Memory B cell (primary cell): Measurements from ENCODE around the gene HOXB4.

Experiments
- ATAC-seq: fragments of 150-1000 bp; cut with Tn5 transposase; 2 replicates; pipeline ENCODE4 v1.10.0; 2021; ENCODE audit warnings: low read depth, mild to moderate bottlenecking, moderate library complexity
- DNase-seq, 2 donors: peaks; one replicate each; pipeline ENCODE4 v3.0.0; 2022; ENCODE audit warnings: low spot score in 2 of 2
- H3K27ac Mint-ChIP-seq: one replicate; pipeline ENCODE4 v1.8.0; 2022; ENCODE audit warnings: mild to moderate bottlenecking, moderate library complexity, mixed read lengths
- H3K27me3 Mint-ChIP-seq: one replicate; pipeline ENCODE4 v1.8.0; 2022; ENCODE audit warnings: mixed read lengths
- H3K36me3 Mint-ChIP-seq: one replicate; pipeline ENCODE4 v1.8.0; 2022; ENCODE audit warnings: mild to moderate bottlenecking, mixed read lengths
- H3K4me1 Mint-ChIP-seq: one replicate; pipeline ENCODE4 v1.8.0; 2022; ENCODE audit warnings: mixed read lengths
- H3K4me3 Mint-ChIP-seq: one replicate; pipeline ENCODE4 v1.8.0; 2022; ENCODE audit warnings: mild to moderate bottlenecking, moderate library complexity, mixed read lengths
- H3K9me3 Mint-ChIP-seq: one replicate; pipeline ENCODE4 v1.8.0; 2022; ENCODE audit warnings: mixed read lengths

The HOXB4 gene

DNA sequence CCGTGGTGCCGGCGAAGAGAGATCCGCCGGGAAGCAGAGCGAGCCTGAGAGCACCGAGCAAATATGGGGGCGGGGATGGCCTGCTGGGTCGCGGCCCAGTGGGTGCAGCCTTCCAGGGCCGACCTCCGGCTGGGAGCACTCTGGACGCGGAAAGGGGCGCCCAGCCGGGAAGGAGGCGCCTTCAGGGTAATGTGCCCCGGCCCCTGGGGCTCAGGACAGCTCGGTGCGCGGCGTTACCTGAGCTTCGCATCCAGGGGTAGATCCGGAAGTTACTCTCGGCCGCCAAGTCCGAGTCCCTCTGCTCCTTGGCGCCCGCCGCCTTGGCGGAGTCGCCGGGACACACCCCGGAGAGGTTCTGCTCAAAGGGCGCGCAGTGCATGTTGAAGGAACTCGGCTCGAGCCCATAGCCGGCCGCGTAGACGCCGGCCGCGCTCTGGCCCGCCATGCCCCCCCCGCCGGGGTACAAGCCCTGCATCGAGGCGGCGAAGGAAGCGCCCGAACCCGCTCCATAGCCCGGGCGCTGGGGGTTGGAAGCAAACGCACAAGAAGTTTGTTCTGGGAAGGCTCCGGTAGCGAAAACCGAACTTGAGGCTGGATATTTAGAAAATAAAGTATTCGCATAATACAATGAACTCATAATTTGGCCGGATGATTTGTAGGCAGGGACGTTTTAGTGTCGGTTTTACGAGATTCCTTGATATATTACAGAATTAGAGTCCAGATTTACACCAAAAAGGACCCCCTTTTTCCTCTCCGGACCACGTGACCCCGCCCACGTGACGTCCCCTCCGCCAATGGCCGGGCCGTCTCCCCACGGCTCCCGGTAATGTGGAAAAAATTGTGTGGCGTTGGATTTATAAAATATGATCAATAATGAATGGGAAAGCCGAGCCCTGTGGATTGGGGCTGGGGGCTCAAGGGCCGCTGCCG lies 32.4 kb upstream of the HOXB4 start, which contains the start of gene HOXB7:
HOXB7 (minus strand) TSS at position 736 of the 930 bp plus-strand sequence; CDS start at position 637, 99 bp downstream.
- Mint-ChIP-seq H3K27me3 (peaks cover 31% of the 10 kb centered on the region), H3K27ac (peak within 1 kb of the TSS; percentile 74), H3K9me3 (peaks cover 2% of the 10 kb centered on the region), H3K36me3 (peaks cover 2% of the 10 kb centered on the region), H3K4me1 (peaks cover 19% of the 10 kb centered on the region), H3K4me3 (peak within 1 kb of the TSS; percentile 89)
- ATAC-seq = peak; percentile 60
- DNase-seq = no peak

DNA sequence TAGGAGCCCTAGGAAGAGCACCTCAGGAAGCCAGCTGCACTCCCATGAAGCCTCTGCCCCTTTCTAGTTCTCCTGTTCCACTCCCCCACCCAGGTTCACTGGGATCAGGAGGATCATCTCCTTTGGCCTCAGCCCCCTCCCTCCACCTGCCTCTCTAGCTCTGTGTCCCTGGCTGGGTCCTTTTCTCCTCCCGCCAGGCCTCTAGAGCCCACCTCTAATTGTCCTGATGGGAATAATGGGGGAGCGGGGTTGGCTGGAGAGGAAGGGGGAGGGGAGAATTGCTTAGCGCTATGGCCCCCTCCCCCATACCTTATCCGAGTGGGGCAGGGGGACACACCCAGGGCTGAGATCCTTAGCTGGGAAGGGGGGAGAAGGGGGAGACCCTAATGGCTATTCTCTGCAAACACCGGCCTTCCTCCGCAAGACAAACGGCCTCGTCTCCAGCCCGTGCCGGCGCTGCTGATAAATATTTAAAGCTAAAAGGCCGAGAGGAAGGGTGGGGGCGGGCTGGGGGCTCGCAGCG lies 31.7 kb upstream of the HOXB4 start:
- Mint-ChIP-seq H3K4me1 (peaks cover 17% of the 10 kb centered on the region), H3K36me3 (no peaks in the 10 kb centered on the region), H3K9me3 (no peaks in the 10 kb centered on the region), H3K4me3 (peak overlapping the region; percentile 89), H3K27ac (no peak overlapping the region), H3K27me3 (peaks cover 26% of the 10 kb centered on the region)
- DNase-seq = no peak
- no peak for ATAC-seq

DNA sequence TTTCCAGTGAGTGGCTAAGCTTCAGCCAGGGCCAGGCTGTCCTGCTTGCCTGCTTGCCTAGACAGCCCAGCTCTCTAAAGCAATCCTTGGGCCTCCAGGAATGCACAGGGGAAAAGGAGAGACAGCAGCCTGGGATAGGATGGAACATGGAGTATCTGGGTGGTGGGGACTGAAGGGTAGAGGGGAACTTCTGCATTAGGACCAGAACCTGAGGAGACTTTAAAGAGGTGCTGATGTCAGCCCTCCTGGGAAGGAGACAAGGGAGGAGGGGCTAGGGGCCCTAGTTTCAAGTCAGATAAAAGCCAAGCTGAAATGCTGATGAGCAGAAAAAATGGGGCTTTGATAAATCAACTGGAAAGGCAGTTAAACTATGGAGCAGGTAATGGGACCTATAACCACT lies 30.9 kb upstream of the HOXB4 start:
- Mint-ChIP-seq H3K36me3 (no peaks in the 10 kb centered on the region), H3K4me3 (peak overlapping the region; percentile 24), H3K27ac (no peak overlapping the region), H3K27me3 (peaks cover 28% of the 10 kb centered on the region), H3K4me1 (peaks cover 20% of the 10 kb centered on the region), H3K9me3 (no peaks in the 10 kb centered on the region)
- no peak for DNase-seq
- no peak for ATAC-seq

DNA sequence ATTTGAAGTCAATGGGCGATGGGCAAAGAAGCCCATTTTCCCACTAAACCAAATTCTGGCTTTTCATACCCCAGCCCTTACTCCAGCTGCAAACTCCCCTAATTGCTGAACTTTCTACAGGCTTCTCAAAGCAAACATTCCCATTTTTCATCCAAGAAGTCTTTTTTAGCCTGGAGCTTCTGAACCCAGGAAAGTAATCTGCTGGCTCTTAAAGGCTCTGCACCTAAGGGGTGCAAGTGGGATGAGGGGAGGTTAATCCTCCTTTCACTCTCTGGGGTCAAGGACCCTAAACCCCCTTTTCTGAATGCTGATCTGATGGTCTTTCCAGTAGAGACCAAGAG lies 30.3 kb upstream of the HOXB4 start:
- no peak overlapping the region for H3K27ac Mint-ChIP-seq
- no peak for DNase-seq
- H3K27me3 Mint-ChIP-seq = peaks cover 30% of the 10 kb centered on the region
- H3K36me3 Mint-ChIP-seq = no peaks in the 10 kb centered on the region
- H3K4me3 Mint-ChIP-seq = no peak overlapping the region
- ATAC-seq = no peak
- H3K9me3 Mint-ChIP-seq = no peaks in the 10 kb centered on the region
- H3K4me1 Mint-ChIP-seq = peaks cover 18% of the 10 kb centered on the region

DNA sequence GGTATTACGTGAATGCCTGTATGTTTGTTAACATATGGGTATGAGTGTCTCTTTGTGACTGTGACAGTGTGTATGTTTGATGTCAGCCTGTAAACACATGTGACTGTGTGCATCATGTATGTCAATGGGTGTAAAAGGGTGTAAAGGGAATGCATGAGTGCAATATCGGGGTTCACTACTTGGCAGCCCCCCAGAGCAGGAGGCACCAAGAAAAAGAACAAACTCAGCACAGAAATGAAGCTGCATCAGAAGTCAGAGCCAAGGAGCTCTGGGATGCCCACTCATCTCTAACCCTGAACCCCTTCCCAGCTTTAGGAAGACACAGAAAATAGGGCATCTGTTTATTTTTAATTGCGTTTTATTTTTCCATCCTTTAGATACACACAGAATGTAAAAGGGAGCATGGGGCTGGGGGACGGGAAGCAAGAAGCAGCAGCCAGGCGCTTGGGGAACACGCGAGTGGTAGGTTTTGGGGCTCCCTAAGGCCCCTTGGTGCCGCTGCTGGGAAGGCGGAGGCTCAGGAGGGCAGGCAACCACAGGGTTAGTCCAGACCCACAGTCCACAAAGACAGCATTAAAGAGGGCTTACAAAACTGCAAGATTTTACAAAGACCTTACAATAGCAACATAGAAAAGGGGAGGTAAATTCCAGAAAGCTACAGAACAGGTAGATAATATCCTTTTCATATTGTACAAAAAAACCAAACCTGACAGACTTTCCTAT lies 28.9 kb upstream of the HOXB4 start:
- Mint-ChIP-seq H3K9me3 (no peaks in the 10 kb centered on the region), H3K27me3 (peaks cover 25% of the 10 kb centered on the region), H3K27ac (no peak overlapping the region), H3K4me3 (no peak overlapping the region), H3K4me1 (peaks cover 12% of the 10 kb centered on the region), H3K36me3 (no peaks in the 10 kb centered on the region)
- no peak for ATAC-seq
- DNase-seq = no peak

DNA sequence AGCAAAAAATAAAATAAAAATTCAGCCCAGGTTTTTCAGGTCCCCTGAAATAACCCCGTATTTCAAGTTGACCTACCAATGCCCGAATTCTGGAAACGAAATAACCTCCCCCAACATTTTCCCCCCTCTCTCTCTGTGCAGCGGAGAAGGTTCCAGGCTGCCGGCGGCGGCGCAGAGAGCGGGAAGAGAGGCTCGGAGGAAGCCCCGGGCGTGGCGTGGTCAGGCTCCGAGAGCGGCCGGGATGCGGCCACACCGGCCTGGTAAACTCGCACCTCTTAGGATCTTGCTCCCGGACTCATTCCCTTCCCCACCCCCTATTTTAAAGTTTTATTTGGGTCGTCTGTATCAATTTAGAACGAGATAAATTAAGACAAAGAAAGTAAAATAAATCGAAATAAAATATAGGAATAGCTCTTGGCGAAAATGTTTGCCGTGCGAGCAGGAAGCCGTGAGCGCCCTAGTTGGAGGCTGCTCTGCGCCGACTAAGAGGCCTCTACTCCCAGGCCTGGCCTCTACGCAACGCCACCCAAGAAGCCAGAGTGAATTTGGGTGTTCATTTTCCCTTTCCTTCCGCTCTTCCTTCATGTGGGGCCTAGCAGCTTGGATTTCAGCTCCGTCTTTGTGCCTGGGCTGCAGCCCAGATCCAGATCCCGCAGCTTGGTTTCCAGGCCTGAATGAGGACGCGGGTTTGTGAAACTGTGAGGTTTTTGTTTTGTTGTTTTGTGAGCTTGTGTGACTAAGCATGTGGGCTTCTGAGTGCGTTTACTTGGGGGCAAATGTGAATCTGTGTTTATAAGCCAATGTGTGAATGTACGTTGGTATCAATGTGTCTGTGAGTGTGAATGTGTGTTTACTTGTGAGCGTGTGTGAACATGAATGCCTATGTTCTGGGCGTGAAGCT lies 28.1 kb upstream of the HOXB4 start:
- Mint-ChIP-seq H3K4me1 (peaks cover 6% of the 10 kb centered on the region), H3K27ac (no peak overlapping the region), H3K27me3 (peaks cover 21% of the 10 kb centered on the region), H3K36me3 (no peaks in the 10 kb centered on the region), H3K4me3 (no peak overlapping the region), H3K9me3 (no peaks in the 10 kb centered on the region)
- ATAC-seq = no peak
- no peak for DNase-seq

DNA sequence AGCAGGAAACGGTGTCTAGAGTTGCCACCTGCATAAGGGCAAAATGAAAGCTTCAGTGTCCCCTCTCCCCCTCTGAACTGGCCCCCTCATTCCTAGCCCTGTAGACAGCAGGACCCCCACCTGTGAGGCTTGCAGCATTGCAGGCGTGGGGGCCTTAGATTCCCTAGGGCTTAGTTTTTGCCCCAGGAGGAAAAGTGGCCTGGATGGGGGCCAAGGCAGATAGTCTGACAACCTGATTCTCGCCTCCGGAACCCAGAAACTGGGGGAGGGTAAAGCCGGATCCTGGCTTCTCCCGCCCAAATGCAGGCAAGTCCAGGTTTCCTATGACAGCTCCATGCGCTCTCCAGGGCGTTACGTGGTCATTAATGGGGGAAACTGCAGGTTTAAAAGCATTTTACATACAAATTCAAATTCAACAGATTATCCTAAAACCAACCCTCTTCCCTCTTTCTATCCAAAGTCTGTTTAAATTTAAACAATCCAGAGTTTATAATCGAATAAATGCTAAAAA lies 27.3 kb upstream of the HOXB4 start:
- no peak overlapping the region for H3K27ac Mint-ChIP-seq
- no peak overlapping the region for H3K4me3 Mint-ChIP-seq
- no peaks in the 10 kb centered on the region for H3K36me3 Mint-ChIP-seq
- DNase-seq (no peak), ATAC-seq (no peak)
- no peaks in the 10 kb centered on the region for H3K9me3 Mint-ChIP-seq
- H3K4me1 Mint-ChIP-seq = peaks cover 6% of the 10 kb centered on the region
- H3K27me3 Mint-ChIP-seq = peaks cover 29% of the 10 kb centered on the region

DNA sequence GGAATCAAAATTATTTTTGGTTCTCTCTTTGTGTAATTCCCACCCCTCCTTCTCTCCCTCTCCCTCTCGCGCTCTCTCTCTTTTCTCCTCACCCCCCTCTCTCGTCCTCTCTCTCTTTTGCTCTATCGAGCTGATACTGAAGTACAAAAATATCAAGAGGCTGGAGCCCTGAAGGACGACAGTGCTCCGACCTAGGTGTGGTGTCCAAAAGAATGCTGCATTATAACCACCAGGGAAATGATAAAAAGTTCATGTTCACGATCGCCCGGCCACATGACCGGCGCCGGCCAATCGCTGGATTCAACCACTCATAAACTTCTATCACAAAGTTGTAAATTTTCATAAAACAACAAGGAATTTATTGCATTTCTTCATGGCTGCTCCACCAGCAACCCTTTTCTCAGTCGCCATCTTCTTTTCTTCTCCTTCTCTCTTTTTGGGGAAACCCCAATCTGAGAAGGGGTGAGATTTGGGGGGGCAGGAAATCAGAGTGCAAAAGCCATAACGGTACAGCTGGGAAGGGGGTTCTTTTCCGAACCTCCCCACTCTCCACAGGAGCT lies 26.7 kb upstream of the HOXB4 start, which contains the start of gene HOXB6:
HOXB6 (minus strand) TSS at position 217 of the 560 bp plus-strand sequence. CDS start 6,836 bp downstream, outside the sequence.
- H3K4me1 Mint-ChIP-seq = peaks cover 6% of the 10 kb centered on the region
- peak within 1 kb of the TSS; percentile 37 for H3K4me3 Mint-ChIP-seq
- DNase-seq (no peak), ATAC-seq (no peak)
- no peak within 1 kb of the TSS for H3K27ac Mint-ChIP-seq
- H3K36me3 Mint-ChIP-seq = no peaks in the 10 kb centered on the region
- no peaks in the 10 kb centered on the region for H3K9me3 Mint-ChIP-seq
- H3K27me3 Mint-ChIP-seq = peaks cover 34% of the 10 kb centered on the region

DNA sequence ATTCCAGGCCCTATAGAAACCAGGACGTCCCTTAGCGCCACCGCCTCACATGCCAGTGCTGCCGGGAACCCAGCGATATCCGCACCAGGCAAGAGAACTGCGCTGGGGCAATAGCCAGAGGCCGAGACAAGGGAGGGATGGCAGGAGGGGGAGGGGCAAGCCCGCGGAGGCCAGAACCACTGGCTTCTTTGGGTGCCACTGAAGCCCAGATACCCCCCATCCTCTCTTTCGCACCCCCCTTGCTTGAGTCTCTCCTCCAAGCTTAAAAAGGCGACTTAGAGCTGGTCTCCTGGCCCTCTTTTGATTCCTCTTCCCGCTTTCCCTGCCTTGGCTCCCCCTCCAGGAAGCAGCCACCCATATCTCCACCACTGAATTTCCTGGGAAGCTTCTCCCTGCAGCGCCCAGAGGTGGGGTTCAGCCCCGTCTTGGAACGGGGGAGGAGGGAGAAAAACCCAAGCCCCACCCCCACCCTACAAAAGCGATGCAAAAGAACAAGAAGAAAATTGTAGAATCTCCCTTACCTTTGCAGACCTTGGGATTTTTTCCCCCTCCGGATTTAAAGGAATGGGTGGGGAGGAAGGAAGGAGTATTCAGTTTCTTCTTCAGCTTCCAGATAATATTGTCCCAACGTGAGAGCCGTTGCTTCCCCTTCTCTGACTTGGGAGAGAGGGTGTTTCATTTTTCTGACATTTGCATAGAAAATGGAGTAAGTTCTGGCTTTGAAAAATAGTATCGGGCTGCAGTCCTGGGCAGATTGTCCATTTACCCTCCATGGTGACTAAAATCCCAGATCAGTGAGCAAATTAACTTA lies 26.0 kb upstream of the HOXB4 start:
- Mint-ChIP-seq H3K27ac (no peak overlapping the region), H3K9me3 (no peaks in the 10 kb centered on the region), H3K27me3 (peaks cover 38% of the 10 kb centered on the region), H3K4me1 (peaks cover 6% of the 10 kb centered on the region), H3K4me3 (no peak overlapping the region), H3K36me3 (no peaks in the 10 kb centered on the region)
- no peak for DNase-seq
- no peak for ATAC-seq

DNA sequence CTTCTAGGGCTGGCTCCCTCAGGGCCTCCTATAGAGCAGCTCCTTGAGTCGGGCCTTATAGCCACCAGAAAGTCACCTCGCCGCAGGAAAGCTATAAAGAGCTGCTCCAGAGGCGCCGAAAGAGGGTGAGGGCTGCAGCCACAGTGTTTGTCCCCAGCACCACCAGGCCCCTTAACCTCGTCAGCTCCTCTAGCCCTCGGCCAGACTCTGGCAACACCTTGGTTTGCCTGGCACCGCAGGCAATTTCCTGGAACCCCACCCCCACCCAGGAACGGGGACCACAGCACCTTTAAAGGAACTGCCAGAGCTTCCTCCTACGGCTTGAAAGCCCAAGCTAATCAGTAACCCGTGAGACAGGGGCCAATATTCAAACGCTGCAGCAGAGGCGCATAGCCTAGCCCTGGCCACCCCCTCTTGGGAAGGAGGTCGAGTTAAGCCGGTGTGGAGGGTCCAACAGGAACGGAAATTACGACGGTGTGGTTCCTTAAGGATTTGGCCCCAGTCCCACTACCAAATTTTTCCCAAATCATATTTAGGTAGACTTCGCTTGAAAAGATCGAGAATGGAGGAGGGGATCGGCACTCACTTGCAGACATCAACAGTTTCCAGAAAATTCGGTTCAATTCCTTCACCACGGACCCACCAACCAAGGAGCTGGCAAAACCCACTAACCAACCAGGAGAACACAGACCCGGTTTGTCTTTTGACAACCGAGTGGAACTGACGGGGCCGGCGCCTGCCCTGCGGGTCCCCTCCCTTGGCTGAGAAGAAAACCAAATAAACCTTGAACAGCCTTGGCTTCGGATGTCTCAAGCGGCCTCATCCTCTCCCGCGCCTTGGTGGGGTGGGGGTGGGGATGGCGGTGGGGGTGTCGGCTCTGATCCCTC lies 23.6 kb upstream of the HOXB4 start:
- H3K4me1 Mint-ChIP-seq = peaks cover 20% of the 10 kb centered on the region
- peaks cover 46% of the 10 kb centered on the region for H3K27me3 Mint-ChIP-seq
- no peak overlapping the region for H3K4me3 Mint-ChIP-seq
- H3K9me3 Mint-ChIP-seq = no peaks in the 10 kb centered on the region
- ATAC-seq (no peak), DNase-seq (no peak)
- H3K36me3 Mint-ChIP-seq = no peaks in the 10 kb centered on the region
- no peak overlapping the region for H3K27ac Mint-ChIP-seq

DNA sequence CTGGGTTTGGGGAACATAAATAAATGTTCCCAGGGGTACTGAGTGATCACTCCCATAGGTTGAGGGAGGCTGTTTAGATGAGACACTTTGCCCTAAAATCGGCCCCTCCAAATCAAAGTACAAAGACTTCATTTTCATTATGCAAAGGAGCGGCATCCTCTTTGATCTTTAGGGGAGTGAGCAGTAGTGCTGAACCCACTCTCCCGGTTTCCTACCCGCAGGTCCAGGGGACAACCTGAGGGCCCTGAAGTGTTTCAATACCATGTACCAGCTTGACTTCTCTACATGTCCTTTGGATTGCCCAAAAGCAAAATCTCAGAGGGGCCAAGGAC lies 23.0 kb upstream of the HOXB4 start:
- no peak for DNase-seq

More for the DNA sequence above, 23.0 kb upstream of the HOXB4 start:
- Mint-ChIP-seq H3K9me3 (no peaks in the 10 kb centered on the region), H3K27ac (no peak overlapping the region), H3K27me3 (peaks cover 48% of the 10 kb centered on the region), H3K36me3 (no peaks in the 10 kb centered on the region), H3K4me1 (peaks cover 26% of the 10 kb centered on the region), H3K4me3 (no peak overlapping the region)
- ATAC-seq = no peak
